H1 (cell line): Measurements from ENCODE around the gene FGF2. TPM values are rescaled to one million over a fixed set of nuclear protein-coding genes. Genes with fewer than 3 reads are reported as not detected.

Experiments used
- CTCF ChIA-PET: fragments of 300-600 bp; sonication (Branson Sonifier 250); formaldehyde crosslinking; loops from one replicate; lab custom pipeline; 2021; ENCODE audit not compliant: partially characterized antibody; lab: Charles Lee
- POLR2A ChIA-PET: fragments of 300-600 bp; sonication (Branson Sonifier 250); formaldehyde crosslinking; loops from one replicate; lab custom pipeline; 2021; ENCODE audit warnings: inconsistent platforms; ENCODE audit not compliant: partially characterized antibody; lab: Charles Lee
- DNase-seq, 2 experiments: peaks; one replicate each; pipeline versions ENCODE4 v3.0.0 to v3.0.0-alpha.2; 2010 to 2022; ENCODE audit warnings: low spot score in 2 of 2, low read depth in 1 of 2, mixed read lengths in 1 of 2
- FAIRE-seq: peaks from 2 replicates; lab custom pipeline; 2011; peaks lifted over from hg19 to GRCh38; lab: Jason Lieb, UNC
- H2AFZ ChIP-seq: 2 replicates; pipeline ENCODE4 v1.8.1; 2012; ENCODE audit warnings: low read length, inconsistent platforms
- H2AK5ac ChIP-seq: 2 replicates; pipeline ENCODE4 v1.6.1; 2013; ENCODE audit warnings: low read depth, low read length
- H2BK120ac ChIP-seq: replicated peaks from 2 replicates; pipeline ENCODE3; 2013; ENCODE audit warnings: low read depth, low read length, inconsistent platforms
- H2BK12ac ChIP-seq: 2 replicates; pipeline ENCODE4 v1.6.1; 2013; ENCODE audit warnings: low read depth, low read length
- H2BK15ac ChIP-seq: 2 replicates; pipeline ENCODE4 v1.6.1; 2013; ENCODE audit warnings: low read length
- H2BK20ac ChIP-seq: 2 replicates; pipeline ENCODE4 v1.6.1; 2013; ENCODE audit warnings: low read length
- H2BK5ac ChIP-seq: 2 replicates; pipeline ENCODE4 v1.6.1; 2013; ENCODE audit warnings: low read depth, low read length
- H3K14ac ChIP-seq: 2 replicates; pipeline ENCODE4 v1.6.1; 2013; ENCODE audit warnings: inconsistent platforms; ENCODE audit not compliant: insufficient read length
- H3K18ac ChIP-seq: 2 replicates; pipeline ENCODE4 v1.6.1; 2013; ENCODE audit warnings: low read length; ENCODE audit errors: extremely low read depth
- H3K23ac ChIP-seq: 2 replicates; pipeline ENCODE4 v1.6.1; 2013; ENCODE audit warnings: inconsistent platforms; ENCODE audit not compliant: insufficient read length
- H3K23me2 ChIP-seq: 2 replicates; pipeline ENCODE4 v1.6.1; 2013; ENCODE audit warnings: low read depth, low read length
- H3K27ac ChIP-seq: 2 replicates; pipeline ENCODE4 v1.6.1; 2011; ENCODE audit warnings: low read depth, low read length, inconsistent platforms
- H3K27me3 ChIP-seq, 4 experiments: replicated peaks in 1 of 4; 1 replicate in 1 of 4; 2 replicates in 3 of 4; pipeline versions ENCODE4 v1.6.1 to v1.8.1; 2011 to 2013; ENCODE audit warnings: low read length in 3 of 4, mild to moderate bottlenecking in 3 of 4, inconsistent platforms in 2 of 4, mixed read lengths in 2 of 4, moderate library complexity in 1 of 4; ENCODE audit not compliant: control insufficient read depth in 3 of 4, insufficient read depth in 3 of 4; ENCODE audit errors: extremely low read depth in 1 of 4
- H3K36me3 ChIP-seq, 4 experiments: 2 replicates each; pipeline versions ENCODE4 v1.6.1 to v1.8.1; 2011 to 2013; ENCODE audit warnings: mild to moderate bottlenecking in 4 of 4, low read length in 3 of 4, moderate library complexity in 2 of 4, control low read depth in 1 of 4, inconsistent platforms in 1 of 4; ENCODE audit not compliant: insufficient read depth in 4 of 4, control insufficient read depth in 2 of 4
- H3K4ac ChIP-seq: replicated peaks from 2 replicates; pipeline ENCODE3; 2013; ENCODE audit warnings: low read length, low read depth, mixed read lengths, inconsistent platforms; ENCODE audit not compliant: insufficient read length
- H3K4me1 ChIP-seq, 4 experiments: replicated peaks in 1 of 4; 1 replicate in 1 of 4; 2 replicates in 3 of 4; pipeline versions ENCODE4 v1.6.1 to v1.8.1; 2011 to 2013; ENCODE audit warnings: low read length in 3 of 4, inconsistent platforms in 2 of 4, mixed read lengths in 1 of 4; ENCODE audit not compliant: insufficient read depth in 4 of 4, control insufficient read depth in 3 of 4
- H3K4me2 ChIP-seq, 2 experiments: 2 replicates each; pipeline versions ENCODE4 v1.6.1 to v1.8.1; 2011 to 2013; ENCODE audit warnings: low read depth in 2 of 2, low read length in 2 of 2, control low read depth in 1 of 2, inconsistent platforms in 1 of 2, mild to moderate bottlenecking in 1 of 2; ENCODE audit not compliant: insufficient read depth in 1 of 2
- H3K4me3 ChIP-seq, 4 experiments: fragments of 200-600, 300-600 bp in 1 of 4; sonication (generic), shearing (Covaris generic), sonication (Bioruptor Twin) in 1 of 4; 2 replicates each; pipeline versions ENCODE4 v1.5.1 to v1.8.1; 2011 to 2016; ENCODE audit warnings: low read length in 4 of 4, low read depth in 3 of 4, control low read depth in 2 of 4, inconsistent platforms in 2 of 4, mild to moderate bottlenecking in 2 of 4, mixed read lengths in 1 of 4, moderate library complexity in 1 of 4; ENCODE audit not compliant: insufficient read depth in 2 of 4; ENCODE audit errors: extremely low read depth in 1 of 4
- H3K56ac ChIP-seq: replicated peaks from 2 replicates; pipeline ENCODE3; 2013; ENCODE audit warnings: low read depth, mild to moderate bottlenecking, mixed read lengths, low read length, inconsistent platforms; ENCODE audit not compliant: insufficient read length
- H3K79me1 ChIP-seq: 2 replicates; pipeline ENCODE4 v1.6.1; 2013; ENCODE audit warnings: low read depth, low read length, control low read depth
- H3K79me2 ChIP-seq, 2 experiments: 2 replicates each; pipeline versions ENCODE4 v1.6.1 to v1.8.1; 2012 to 2013; ENCODE audit warnings: low read length in 2 of 2, mild to moderate bottlenecking in 2 of 2, inconsistent platforms in 1 of 2; ENCODE audit not compliant: insufficient read depth in 2 of 2, control insufficient read depth in 1 of 2
- H3K9ac ChIP-seq, 4 experiments: replicated peaks in 1 of 4; 1 replicate in 1 of 4; 2 replicates in 3 of 4; pipeline versions ENCODE4 v1.6.1 to v1.8.1; 2011 to 2013; ENCODE audit warnings: low read depth in 3 of 4, low read length in 3 of 4, control low read depth in 2 of 4, mild to moderate bottlenecking in 2 of 4, moderate library complexity in 2 of 4, inconsistent platforms in 1 of 4; ENCODE audit errors: extremely low read depth in 1 of 4
- H3K9me3 ChIP-seq, 2 experiments: 2 replicates each; pipeline versions ENCODE4 v1.6.1 to v1.8.1; 2012 to 2013; ENCODE audit warnings: mild to moderate bottlenecking in 2 of 2, moderate library complexity in 2 of 2, control low read depth in 1 of 2, inconsistent platforms in 1 of 2, low read depth in 1 of 2, low read length in 1 of 2, mixed read lengths in 1 of 2; ENCODE audit not compliant: insufficient read depth in 2 of 2
- H4K20me1 ChIP-seq, 2 experiments: replicated peaks in 1 of 2; 2 replicates each; pipeline versions ENCODE3 to v1.8.1; 2011 to 2013; ENCODE audit warnings: inconsistent platforms in 2 of 2, low read length in 2 of 2, mild to moderate bottlenecking in 1 of 2; ENCODE audit not compliant: insufficient read depth in 2 of 2, control insufficient read depth in 1 of 2
- H4K5ac ChIP-seq: 2 replicates; pipeline ENCODE4 v1.6.1; 2013; ENCODE audit warnings: low read length, low read depth, mixed read lengths, inconsistent platforms; ENCODE audit not compliant: insufficient read length
- H4K8ac ChIP-seq: 2 replicates; pipeline ENCODE4 v1.8.0; 2013; ENCODE audit warnings: mild to moderate bottlenecking, moderate library complexity, low read length, inconsistent platforms; ENCODE audit not compliant: insufficient read depth; ENCODE audit errors: extremely low read depth
- H4K91ac ChIP-seq: replicated peaks from 2 replicates; pipeline ENCODE3; 2013; ENCODE audit warnings: low read length, mixed read lengths, inconsistent platforms; ENCODE audit not compliant: insufficient read length
- CTBP2 ChIP-seq: IDR thresholded peaks from 2 replicates; pipeline ENCODE4 v1.7.0; 2011; ENCODE audit warnings: borderline replicate concordance, mild to moderate bottlenecking, moderate library complexity, mixed read lengths, low read length; ENCODE audit not compliant: insufficient read depth, insufficient read length
- HDAC2 ChIP-seq, 2 experiments: fragments of 300-600 bp in 1 of 2; sonication (generic) in 1 of 2; IDR thresholded peaks; 2 replicates each; pipeline ENCODE4 v1.6.1; 2011 to 2012; ENCODE audit warnings: low read depth in 2 of 2, low read length in 2 of 2, mild to moderate bottlenecking in 2 of 2, moderate library complexity in 2 of 2, borderline replicate concordance in 1 of 2, inconsistent platforms in 1 of 2
- HDAC6 ChIP-seq: IDR thresholded peaks from one replicate; pipeline ENCODE4 v1.7.1; 2012; ENCODE audit warnings: low read depth, mild to moderate bottlenecking, inconsistent platforms, low read length, moderate library complexity
- SP1 ChIP-seq: IDR thresholded peaks from 2 replicates; pipeline ENCODE4 v1.6.1; 2011; ENCODE audit warnings: low read depth, low read length
- WGBS, 2 experiments: shearing (Covaris generic) in 1 of 2; methylation state at CpG; one replicate each; pipeline versions ENCODE4 v1.1.6 to v1.1.7; 2013 to 2015; ENCODE audit warnings: low lambda C conversion rate in 2 of 2, mixed read lengths in 2 of 2, inconsistent platforms in 1 of 2, low coverage in 1 of 2, missing lambda C conversion rate in 1 of 2; ENCODE audit not compliant: insufficient replicate concordance in 2 of 2, insufficient coverage in 1 of 2, insufficient read length in 1 of 2; ENCODE audit errors: extremely low coverage in 1 of 2, missing lambda C conversion rate in 1 of 2; 5-methylcytosine and 5-hydroxymethylcytosine counted together
- polyA plus RNA-seq, 7 experiments: library from polyadenylated mRNA; depleted of rRNA in 3 of 7; stranded (reverse) in 5 of 7; unstranded in 2 of 7; fragments of >200 nt in 5 of 7; fragments of 200-250 nt in 2 of 7; gene quantifications; 1 replicate in 5 of 7; 2 replicates in 1 of 7; 4 replicates in 1 of 7; pipeline versions ENCODE4 v1.2.1 to v1.2.3, GENCODE V29; 2011 to 2013; ENCODE audit warnings: missing spikeins in 2 of 7, mixed read lengths in 2 of 7
- total RNA-seq: library from RNA; stranded (reverse); fragmentation: NEBNext Ultra II Directional; extraction: Animal tissue kit (Norgen Biotek cat#: 25700); gene quantifications from 2 replicates; pipeline ENCODE4 v1.2.1, GENCODE V29; 2021
- TF ChIP-seq, protein P1 (sequence below): IDR thresholded peaks from 2 replicates; pipeline ENCODE4 v1.6.1; 2011; ENCODE audit warnings: low read length, improper control_type of control experiment

Gene FGF2
- total and polyA plus RNA-seq, 2 of the 8 experiments (the other 6 are each of a cell fraction or from before 2014, with no cell fraction given), result 23.4 to 145 TPM

DNA sequence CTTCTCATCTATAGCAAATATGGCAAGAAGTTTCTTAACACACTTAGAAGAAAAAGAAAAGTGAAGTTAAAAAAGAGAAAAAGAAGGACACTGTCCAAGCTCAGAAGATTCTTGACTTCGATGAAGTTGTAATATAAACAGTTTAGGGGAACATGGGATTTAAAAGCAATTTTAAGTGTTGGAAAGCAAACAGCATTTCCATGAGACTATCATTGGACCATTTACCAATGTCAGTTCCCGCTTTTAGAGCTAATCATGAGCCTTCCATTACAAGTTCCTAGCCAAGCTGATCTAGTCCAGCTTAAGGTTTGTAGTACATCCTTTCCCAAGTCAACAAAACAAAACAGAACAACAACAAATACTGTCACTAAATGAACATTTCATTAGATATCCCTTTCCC, 45.1 kb upstream of the FGF2 start:
- H3K18ac ChIP-seq, result no peak overlapping the region
- H3K79me2 ChIP-seq, result no peaks in the 10 kb centered on the region
- no peak overlapping the region for H3K56ac ChIP-seq
- no peak overlapping the region for H4K8ac ChIP-seq
- no peaks in the 10 kb centered on the region for H3K79me1 ChIP-seq
- H3K4me1 ChIP-seq, result peaks cover 7 to 24% (median 15%) of the 10 kb centered on the region in 4 experiments; a peak in 6 of 7 replicates
- WGBS, 2 experiments, result 87% methylated on average over 2 of the region's 2 CpGs; no CpG with 5 or more reads in 1 of the 2 experiments
- no peak overlapping the region for H3K23ac ChIP-seq
- H2BK120ac ChIP-seq, result peak overlapping the region; percentile 6
- peak overlapping the region; percentile 14 for H4K91ac ChIP-seq
- H3K9ac ChIP-seq, result no peak overlapping the region
- H3K9me3 ChIP-seq, result no peaks in the 10 kb centered on the region; a peak in 2 of 4 replicates
- FAIRE-seq, result no peak
- peak overlapping the region; percentile 52; the same call in 1 of the 2 replicates for H2BK20ac ChIP-seq
- H2BK15ac ChIP-seq, result no peak overlapping the region
- H3K4me3 ChIP-seq, result no peak overlapping the region
- no peak overlapping the region for H3K4me2 ChIP-seq
- H3K27me3 ChIP-seq, result no peaks in the 10 kb centered on the region
- no peak overlapping the region for H3K14ac ChIP-seq
- no peak overlapping the region for H3K4ac ChIP-seq
- POLR2A ChIA-PET, result interaction anchor here (2.7 to 5.0 kb wide), 2 partner anchors 16 to 46 kb away, joined by 18 to 79 read pairs; no protein-coding TSS in a partner anchor
- no peaks in the 10 kb centered on the region; a peak in 1 of 8 replicates for H3K36me3 ChIP-seq
- H4K20me1 ChIP-seq, result no peaks in the 10 kb centered on the region
- CTCF ChIA-PET, result interaction anchor here (0.5 to 2.5 kb wide), 3 partner anchors 16 to 26 kb away, joined by 3 to 6 read pairs (median 5); no protein-coding TSS in a partner anchor
- H2AFZ ChIP-seq, result no peak overlapping the region
- peak overlapping the region; percentile 12; the same call in 1 of the 2 replicates for H3K27ac ChIP-seq
- H2BK5ac ChIP-seq, result peak overlapping the region; percentile 67; the same call in 1 of the 2 replicates
- peak overlapping the region; percentile 71 for H4K5ac ChIP-seq
- peak overlapping the region; percentile 82; the same call in 1 of the 2 replicates for H2BK12ac ChIP-seq
- H2AK5ac ChIP-seq, result no peak overlapping the region
- TF ChIP-seq, protein P1, sequence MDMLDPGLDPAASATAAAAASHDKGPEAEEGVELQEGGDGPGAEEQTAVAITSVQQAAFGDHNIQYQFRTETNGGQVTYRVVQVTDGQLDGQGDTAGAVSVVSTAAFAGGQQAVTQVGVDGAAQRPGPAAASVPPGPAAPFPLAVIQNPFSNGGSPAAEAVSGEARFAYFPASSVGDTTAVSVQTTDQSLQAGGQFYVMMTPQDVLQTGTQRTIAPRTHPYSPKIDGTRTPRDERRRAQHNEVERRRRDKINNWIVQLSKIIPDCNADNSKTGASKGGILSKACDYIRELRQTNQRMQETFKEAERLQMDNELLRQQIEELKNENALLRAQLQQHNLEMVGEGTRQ, result no peak
- TF ChIP-seq HDAC2 (IDR thresholded peaks at IDR 0.05; ENCODE audit: borderline replicate concordance in 1 of 2, low read depth in 2 of 2, low read length in 2 of 2) (no peak), CTBP2 (no peak), SP1 (no peak), HDAC6 (no peak)
- TF ChIP-seq, all 59 proteins: peak for 0
- DNase-seq, result no peak
- H3K23me2 ChIP-seq, result no peaks in the 10 kb centered on the region
